GM21619 (cell line): ENCODE results near the gene CSMD2.

Source experiments
- ATAC-seq: cut with Tn5 transposase; IDR thresholded peaks from one replicate; pipeline ENCODE4 v1.9.1; 2021; ENCODE audit not compliant: unreplicated experiment

CSMD2 gene

GRCh38 chr1:33966346-33967141, 198.5 kb downstream of the CSMD2 start:
- no peak for ATAC-seq

GRCh38 chr1:33965086-33965485, 199.9 kb downstream of the CSMD2 start:
- no peak for ATAC-seq

GRCh38 chr1:33962061-33962460, 203.0 kb downstream of the CSMD2 start:
- ATAC-seq: no peak

GRCh38 chr1:33960188-33960895, 204.7 kb downstream of the CSMD2 start:
- ATAC-seq: no peak

GRCh38 chr1:33957854-33958253, 207.2 kb downstream of the CSMD2 start:
- no peak for ATAC-seq

GRCh38 chr1:33955096-33955495, 209.9 kb downstream of the CSMD2 start:
- ATAC-seq: no peak

- no peak for ATAC-seq
These were observed 215.5 kb downstream of the CSMD2 start for GRCh38 chr1:33949570-33949969.

- ATAC-seq: no peak
These were observed 216.7 kb downstream of the CSMD2 start for GRCh38 chr1:33948291-33948690.

- no peak for ATAC-seq
These were observed 218.2 kb downstream of the CSMD2 start for GRCh38 chr1:33946836-33947235.

- ATAC-seq: no peak
These were observed 220.2 kb downstream of the CSMD2 start for GRCh38 chr1:33944846-33945245.

GRCh38 chr1:33943978-33944377, 221.1 kb downstream of the CSMD2 start:
- no peak for ATAC-seq

GRCh38 chr1:33932871-33933270, 232.2 kb downstream of the CSMD2 start:
- no peak for ATAC-seq

GRCh38 chr1:33931111-33931475, 233.9 kb downstream of the CSMD2 start:
- no peak for ATAC-seq

- ATAC-seq: no peak
These were observed 234.5 kb downstream of the CSMD2 start for GRCh38 chr1:33930346-33931110.

- ATAC-seq: no peak
These were observed 236.8 kb downstream of the CSMD2 start for GRCh38 chr1:33928251-33928650.

- ATAC-seq: no peak
These were observed 237.3 kb downstream of the CSMD2 start for GRCh38 chr1:33927721-33928120.

GRCh38 chr1:33925586-33925985, 239.4 kb downstream of the CSMD2 start:
- no peak for ATAC-seq

GRCh38 chr1:33921281-33921680, 243.7 kb downstream of the CSMD2 start:
- no peak for ATAC-seq

GRCh38 chr1:33918368-33918767, 246.7 kb downstream of the CSMD2 start:
- ATAC-seq: no peak

GRCh38 chr1:33916786-33917185, 248.2 kb downstream of the CSMD2 start:
- no peak for ATAC-seq

- no peak for ATAC-seq
These were observed 250.5 kb downstream of the CSMD2 start for GRCh38 chr1:33914531-33914930.
